HFF-Myc (cell line): ENCODE results near the gene ADGRF4.

Experiments used
- DNase-seq: peaks from one replicate; pipeline ENCODE4 v3.0.0-alpha.2; 2011; ENCODE audit warnings: low read depth; ENCODE audit errors: extremely low read depth
- H3K4me3 ChIP-seq: replicated peaks from 2 replicates; pipeline ENCODE4 v1.5.1; 2011; ENCODE audit warnings: low read depth, mild to moderate bottlenecking, control low read depth, low read length
- TF ChIP-seq, protein P1 (sequence below): IDR thresholded peaks from 2 replicates; pipeline ENCODE4 v1.5.1; 2012; ENCODE audit warnings: mild to moderate bottlenecking, low read depth, low read length, control low read depth; ENCODE audit errors: missing control alignments

ADGRF4 gene

DNA sequence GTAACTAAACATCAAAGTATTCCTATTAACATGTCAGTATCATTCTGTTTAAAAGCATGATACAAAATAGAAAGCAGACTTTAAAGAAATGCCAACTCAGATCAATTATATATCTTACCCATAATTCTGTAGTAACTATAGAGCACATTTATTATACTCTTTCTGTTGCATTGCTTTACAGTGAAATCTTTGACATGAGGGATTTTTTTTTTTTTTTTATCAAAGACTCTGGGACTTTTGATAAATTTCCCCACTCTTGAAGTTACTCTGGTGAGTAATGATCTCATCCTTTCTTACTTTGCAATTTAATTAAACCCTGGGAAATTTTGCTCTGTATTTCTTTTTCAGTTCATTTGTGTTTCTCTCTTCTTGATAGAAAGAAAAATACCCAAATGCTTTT, 17.4 kb downstream of the ADGRF4 start:
- no peak overlapping the region for H3K4me3 ChIP-seq
- TF ChIP-seq, protein P1, sequence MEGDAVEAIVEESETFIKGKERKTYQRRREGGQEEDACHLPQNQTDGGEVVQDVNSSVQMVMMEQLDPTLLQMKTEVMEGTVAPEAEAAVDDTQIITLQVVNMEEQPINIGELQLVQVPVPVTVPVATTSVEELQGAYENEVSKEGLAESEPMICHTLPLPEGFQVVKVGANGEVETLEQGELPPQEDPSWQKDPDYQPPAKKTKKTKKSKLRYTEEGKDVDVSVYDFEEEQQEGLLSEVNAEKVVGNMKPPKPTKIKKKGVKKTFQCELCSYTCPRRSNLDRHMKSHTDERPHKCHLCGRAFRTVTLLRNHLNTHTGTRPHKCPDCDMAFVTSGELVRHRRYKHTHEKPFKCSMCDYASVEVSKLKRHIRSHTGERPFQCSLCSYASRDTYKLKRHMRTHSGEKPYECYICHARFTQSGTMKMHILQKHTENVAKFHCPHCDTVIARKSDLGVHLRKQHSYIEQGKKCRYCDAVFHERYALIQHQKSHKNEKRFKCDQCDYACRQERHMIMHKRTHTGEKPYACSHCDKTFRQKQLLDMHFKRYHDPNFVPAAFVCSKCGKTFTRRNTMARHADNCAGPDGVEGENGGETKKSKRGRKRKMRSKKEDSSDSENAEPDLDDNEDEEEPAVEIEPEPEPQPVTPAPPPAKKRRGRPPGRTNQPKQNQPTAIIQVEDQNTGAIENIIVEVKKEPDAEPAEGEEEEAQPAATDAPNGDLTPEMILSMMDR, result no peak
- no peak for DNase-seq

DNA sequence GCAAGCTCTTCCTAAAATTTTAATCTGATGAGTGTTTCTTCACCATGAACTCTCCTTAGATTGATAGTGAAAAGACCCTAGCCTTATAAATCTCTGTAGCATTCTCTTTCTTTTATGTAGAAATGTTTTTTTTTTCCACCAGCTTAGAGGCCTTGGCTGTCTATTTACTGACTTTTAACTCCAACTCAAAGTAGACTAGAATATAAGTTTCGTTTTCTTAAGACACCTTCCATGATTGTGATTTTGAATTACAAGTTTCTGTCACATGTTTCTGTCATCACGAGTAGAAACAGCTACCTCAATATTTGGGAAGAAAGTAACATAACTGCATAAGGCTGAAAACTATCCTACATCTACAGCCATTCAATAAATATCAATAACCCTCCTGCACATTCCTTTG, 17.8 kb downstream of the ADGRF4 start:
- H3K4me3 ChIP-seq, result no peak overlapping the region
- DNase-seq, result no peak
- TF ChIP-seq, protein P1, result no peak

DNA sequence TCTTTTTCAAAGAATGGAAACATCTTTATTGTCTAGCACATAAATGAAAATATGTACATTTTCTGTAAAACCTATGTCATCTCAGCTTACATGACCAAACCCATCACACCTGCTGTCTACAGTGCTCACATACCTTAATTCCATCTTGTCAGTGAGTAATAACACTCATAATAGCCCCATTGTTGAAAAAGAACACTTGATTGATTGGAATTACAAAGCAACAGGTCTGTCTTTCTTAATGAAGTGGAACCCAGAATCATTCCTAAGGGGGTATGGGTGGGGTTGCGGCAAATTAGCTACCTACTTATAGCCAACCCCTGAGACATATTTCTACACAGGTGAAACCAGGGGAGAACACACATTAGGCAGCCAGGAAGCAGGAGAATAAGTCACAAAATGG, 20.2 kb downstream of the ADGRF4 start:
- no peak overlapping the region for H3K4me3 ChIP-seq
- TF ChIP-seq, protein P1, result no peak
- DNase-seq, result no peak

DNA sequence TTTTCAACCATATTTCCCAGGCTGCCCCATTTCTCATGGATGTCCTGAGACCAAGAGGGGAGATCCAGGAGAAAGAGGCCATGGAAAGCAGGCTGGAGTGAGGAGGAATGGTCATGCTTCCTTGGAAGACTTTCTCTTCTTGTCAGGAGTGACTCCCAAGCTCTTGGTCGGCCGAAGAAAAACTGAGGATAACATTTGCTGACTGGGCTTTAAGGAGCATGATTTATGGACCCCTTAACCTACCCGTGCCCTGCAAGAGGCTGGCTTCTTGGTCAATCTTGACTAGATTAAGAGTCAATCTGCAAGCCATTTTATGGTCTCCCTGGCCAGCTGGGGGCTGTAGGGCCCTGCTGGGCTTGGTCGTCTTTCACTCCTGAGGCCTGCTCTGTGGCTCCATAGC, 22.8 kb downstream of the ADGRF4 start:
- DNase-seq, result no peak
- TF ChIP-seq, protein P1, result no peak

DNA sequence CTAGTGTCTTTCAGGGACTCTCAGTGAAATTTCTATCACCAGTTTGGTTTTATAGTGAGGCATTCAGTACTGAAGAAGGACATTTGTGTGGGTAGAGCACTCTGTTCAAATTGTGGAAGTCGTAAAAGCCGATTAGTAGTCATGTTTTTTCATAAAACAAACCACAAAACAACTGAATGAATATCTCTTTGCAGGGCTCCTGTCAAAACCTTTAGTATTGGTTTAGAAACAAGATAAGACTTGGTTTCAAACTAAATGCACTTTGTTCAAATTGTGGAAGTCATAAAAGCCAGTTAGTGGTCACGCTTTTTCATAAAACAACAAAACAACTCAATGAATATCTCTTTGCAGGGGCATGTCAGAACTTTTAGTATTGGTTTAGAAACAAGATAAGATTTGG, 23.8 kb downstream of the ADGRF4 start:
- DNase-seq, result no peak
- H3K4me3 ChIP-seq, result no peak overlapping the region

More for the DNA sequence above, 22.8 kb downstream of the ADGRF4 start:
- H3K4me3 ChIP-seq, result no peak overlapping the region

DNA sequence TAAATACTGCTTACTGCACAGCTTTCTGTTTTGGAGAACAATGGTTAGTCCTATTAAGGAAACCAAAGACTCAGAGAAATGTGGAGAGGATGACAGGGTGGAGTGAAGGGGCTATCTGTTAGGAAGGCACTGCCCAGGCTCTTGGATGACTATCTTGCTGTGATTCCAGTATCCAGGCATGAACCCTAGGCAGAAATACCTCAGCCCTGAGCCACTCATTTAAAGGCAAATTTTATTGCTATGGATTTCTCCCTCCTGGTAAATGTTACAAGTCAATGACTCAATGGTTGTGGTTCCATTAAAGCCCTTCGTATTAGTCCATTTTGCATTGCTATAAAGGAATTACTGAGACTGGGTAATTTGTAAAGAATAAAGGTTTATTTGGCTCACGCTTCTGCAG, 25.9 kb downstream of the ADGRF4 start:
- no peak overlapping the region for H3K4me3 ChIP-seq
- DNase-seq, result no peak
- TF ChIP-seq, protein P1, result no peak

More for the DNA sequence above, 23.8 kb downstream of the ADGRF4 start:
- TF ChIP-seq, protein P1, result no peak

DNA sequence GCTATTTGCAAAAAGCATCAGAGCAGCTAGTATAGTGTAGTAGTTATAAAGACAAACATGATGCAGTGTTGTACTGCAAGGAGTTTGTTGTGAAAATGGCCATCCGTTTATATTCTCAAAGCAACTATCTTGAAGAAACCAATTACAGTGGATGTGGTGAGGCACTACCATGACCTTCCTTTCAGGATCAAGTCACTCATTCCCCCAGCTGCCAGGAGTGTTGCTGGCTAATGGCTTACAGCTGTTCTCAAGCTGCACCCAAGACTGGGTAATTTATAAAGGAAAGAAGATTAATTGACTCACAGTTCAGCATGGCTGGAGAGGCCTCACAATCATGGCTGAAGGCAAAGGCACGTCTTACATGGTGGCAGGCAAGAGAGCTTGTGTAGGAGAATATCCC, 29.0 kb downstream of the ADGRF4 start:
- DNase-seq, result no peak
- H3K4me3 ChIP-seq, result no peak overlapping the region
- TF ChIP-seq, protein P1, result no peak
